Activated B cell treated with CpG ODN at 0.5 μM for 24 hours (primary cell): ENCODE measurements around the gene KCNJ15. TPM values are rescaled to one million over a fixed set of nuclear protein-coding genes. Genes with fewer than 3 reads are reported as not detected.

Source experiments
- ATAC-seq: fragments of 200-7000 bp; cut with Tn5 transposase; one replicate; pipeline ENCODE4 v1.10.0; 2021; ENCODE audit warnings: low read depth, mild to moderate bottlenecking, moderate library complexity
- CTCF ChIA-PET: fragments of 350-600 bp; sonication (Branson Sonifier 250); formaldehyde crosslinking; loops from one replicate; lab custom pipeline; 2021; ENCODE audit warnings: antibody characterized with exemption; lab: Charles Lee
- POLR2A ChIA-PET: fragments of 350-600 bp; sonication (Branson Sonifier 250); formaldehyde crosslinking; loops from one replicate; lab custom pipeline; 2021; ENCODE audit warnings: antibody characterized with exemption; lab: Charles Lee
- DNase-seq: peaks from one replicate; pipeline ENCODE4 v3.0.0; 2022
- H3K27ac Mint-ChIP-seq: one replicate; pipeline ENCODE4 v1.8.0; 2020; ENCODE audit warnings: mixed read lengths
- H3K27me3 Mint-ChIP-seq: one replicate; pipeline ENCODE4 v1.8.0; 2021; ENCODE audit warnings: mixed read lengths
- H3K36me3 Mint-ChIP-seq: one replicate; pipeline ENCODE4 v1.8.0; 2021; ENCODE audit warnings: low read depth, mixed read lengths
- H3K4me1 Mint-ChIP-seq: one replicate; pipeline ENCODE4 v1.8.0; 2021; ENCODE audit warnings: mixed read lengths
- H3K4me3 Mint-ChIP-seq: one replicate; pipeline ENCODE4 v1.8.0; 2020; ENCODE audit warnings: mild to moderate bottlenecking, mixed read lengths
- H3K9me3 Mint-ChIP-seq: one replicate; pipeline ENCODE4 v1.8.0; 2020; ENCODE audit warnings: mixed read lengths
- intact Hi-C: fragments of 100-400 bp; cut with micrococcal nuclease; formaldehyde crosslinking; loops from one replicate; pipeline ENCODE4 v1.15.1; 2024
- total RNA-seq: library from RNA; stranded (reverse); gene quantifications from 2 replicates; pipeline ENCODE4 v1.2.3, GENCODE V29; 2022
- TF ChIP-seq, protein P1 (sequence below): fragments of 200-600 bp; IDR thresholded peaks from one replicate; pipeline ENCODE4 v1.8.0; 2022; ENCODE audit warnings: antibody characterized with exemption, mild to moderate bottlenecking

The KCNJ15 gene
- total RNA-seq, 1 donor from 2014 or later = not detected

DNA sequence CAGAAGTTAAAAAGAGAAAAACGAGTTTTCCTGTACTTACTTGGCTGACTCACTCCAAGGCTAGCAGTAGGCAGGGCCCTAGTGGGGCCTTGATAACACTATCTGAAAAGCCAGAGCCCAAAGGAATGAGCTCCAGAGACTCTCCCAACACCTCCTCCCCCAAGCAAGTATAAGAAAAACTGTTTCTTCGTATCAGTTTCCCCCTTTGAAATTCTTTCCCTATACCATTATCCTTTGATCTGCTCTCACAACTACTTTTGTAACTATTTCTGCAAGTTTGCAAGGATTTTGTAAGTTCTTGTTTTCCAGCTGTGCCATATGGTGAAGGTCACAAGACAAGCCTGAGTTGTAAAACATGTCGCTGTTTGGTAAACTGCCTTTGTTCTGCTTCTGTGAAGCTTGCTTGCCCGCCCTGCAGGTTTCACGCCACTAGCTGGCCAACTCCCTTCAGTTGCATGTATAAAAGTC lies 36.5 kb upstream of the KCNJ15 start:
- TF ChIP-seq, protein P1, sequence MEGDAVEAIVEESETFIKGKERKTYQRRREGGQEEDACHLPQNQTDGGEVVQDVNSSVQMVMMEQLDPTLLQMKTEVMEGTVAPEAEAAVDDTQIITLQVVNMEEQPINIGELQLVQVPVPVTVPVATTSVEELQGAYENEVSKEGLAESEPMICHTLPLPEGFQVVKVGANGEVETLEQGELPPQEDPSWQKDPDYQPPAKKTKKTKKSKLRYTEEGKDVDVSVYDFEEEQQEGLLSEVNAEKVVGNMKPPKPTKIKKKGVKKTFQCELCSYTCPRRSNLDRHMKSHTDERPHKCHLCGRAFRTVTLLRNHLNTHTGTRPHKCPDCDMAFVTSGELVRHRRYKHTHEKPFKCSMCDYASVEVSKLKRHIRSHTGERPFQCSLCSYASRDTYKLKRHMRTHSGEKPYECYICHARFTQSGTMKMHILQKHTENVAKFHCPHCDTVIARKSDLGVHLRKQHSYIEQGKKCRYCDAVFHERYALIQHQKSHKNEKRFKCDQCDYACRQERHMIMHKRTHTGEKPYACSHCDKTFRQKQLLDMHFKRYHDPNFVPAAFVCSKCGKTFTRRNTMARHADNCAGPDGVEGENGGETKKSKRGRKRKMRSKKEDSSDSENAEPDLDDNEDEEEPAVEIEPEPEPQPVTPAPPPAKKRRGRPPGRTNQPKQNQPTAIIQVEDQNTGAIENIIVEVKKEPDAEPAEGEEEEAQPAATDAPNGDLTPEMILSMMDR = no peak
- ATAC-seq = no peak
- Mint-ChIP-seq H3K4me1 (no peaks in the 10 kb centered on the region), H3K9me3 (peaks cover 21% of the 10 kb centered on the region), H3K4me3 (no peak overlapping the region), H3K36me3 (no peaks in the 10 kb centered on the region), H3K27ac (no peak overlapping the region), H3K27me3 (peaks cover 4% of the 10 kb centered on the region)
- POLR2A ChIA-PET = no interaction called here
- no peak for DNase-seq
- intact Hi-C loops = no loop called here
- CTCF ChIA-PET = interaction anchor here (1.1 to 1.6 kb wide), 2 partner anchors 8 to 918 kb away, joined by 3 to 4 read pairs; no protein-coding TSS in a partner anchor

DNA sequence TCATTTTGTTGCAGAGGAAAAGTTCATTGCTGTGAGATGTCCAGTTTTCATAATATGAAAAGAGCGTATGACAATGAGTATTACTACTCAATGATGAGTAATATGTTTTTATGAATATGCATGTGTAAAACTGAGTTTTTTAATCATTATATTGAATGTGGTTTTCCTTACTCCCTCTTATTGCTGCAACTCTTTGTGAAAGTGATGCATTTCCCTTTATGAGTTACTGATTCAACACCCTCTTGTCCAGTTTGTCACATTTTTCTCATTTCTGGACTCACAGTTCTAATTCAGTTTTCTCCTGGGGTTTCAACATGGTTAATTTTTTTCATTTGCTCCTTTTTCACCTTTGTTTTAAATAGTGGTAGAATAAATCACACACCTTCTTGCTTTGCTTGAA lies 35.2 kb upstream of the KCNJ15 start:
- no peaks in the 10 kb centered on the region for H3K4me1 Mint-ChIP-seq
- CTCF ChIA-PET = no interaction called here

DNA sequence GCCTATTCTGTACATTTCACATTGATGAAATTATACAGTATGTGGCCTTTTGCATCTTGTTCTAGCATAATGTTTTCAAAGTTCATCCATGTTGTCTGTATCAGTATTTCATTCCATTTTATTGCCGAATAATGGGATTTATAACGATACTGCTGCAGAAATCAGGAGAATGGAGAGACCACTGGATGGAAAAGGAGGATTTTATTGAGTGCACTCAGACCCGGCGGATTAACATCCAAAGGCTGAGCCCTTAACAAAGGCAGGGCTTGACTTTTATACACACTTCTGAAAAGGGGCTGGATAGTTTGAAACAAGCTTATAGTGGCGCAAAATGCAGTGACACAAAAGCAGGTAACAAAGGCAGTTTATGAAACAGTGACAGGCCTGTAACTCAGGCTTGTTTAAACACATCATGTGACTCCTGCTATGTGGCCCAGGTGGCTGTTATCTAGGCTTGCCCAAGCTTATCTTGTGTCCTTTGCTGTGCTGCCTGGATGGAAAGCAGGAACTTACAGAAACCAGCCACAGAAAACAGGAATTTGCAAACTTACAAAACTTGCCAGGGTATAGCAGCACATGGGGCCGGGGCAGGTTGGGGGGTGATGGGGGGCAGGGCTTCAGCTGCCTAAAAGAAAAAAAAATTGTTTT lies 32.8 kb upstream of the KCNJ15 start:
- H3K27me3 Mint-ChIP-seq = peaks cover 4% of the 10 kb centered on the region
- H3K4me1 Mint-ChIP-seq = no peaks in the 10 kb centered on the region
- DNase-seq = no peak
- intact Hi-C loops = no loop called here
- ChIA-PET POLR2A (no interaction called here), CTCF (no interaction called here)
- no peak for ATAC-seq
- H3K4me3 Mint-ChIP-seq = no peak overlapping the region
- peaks cover 43% of the 10 kb centered on the region for H3K9me3 Mint-ChIP-seq
- no peaks in the 10 kb centered on the region for H3K36me3 Mint-ChIP-seq
- TF ChIP-seq, protein P1 = no peak
- H3K27ac Mint-ChIP-seq = no peak overlapping the region

More for the DNA sequence above, 35.2 kb upstream of the KCNJ15 start:
- H3K27me3 Mint-ChIP-seq = peaks cover 4% of the 10 kb centered on the region
- TF ChIP-seq, protein P1 = no peak
- no peak overlapping the region for H3K4me3 Mint-ChIP-seq
- no peaks in the 10 kb centered on the region for H3K36me3 Mint-ChIP-seq
- no peak for DNase-seq
- peaks cover 28% of the 10 kb centered on the region for H3K9me3 Mint-ChIP-seq
- POLR2A ChIA-PET = no interaction called here
- intact Hi-C loops = no loop called here
- no peak for ATAC-seq
- H3K27ac Mint-ChIP-seq = no peak overlapping the region

DNA sequence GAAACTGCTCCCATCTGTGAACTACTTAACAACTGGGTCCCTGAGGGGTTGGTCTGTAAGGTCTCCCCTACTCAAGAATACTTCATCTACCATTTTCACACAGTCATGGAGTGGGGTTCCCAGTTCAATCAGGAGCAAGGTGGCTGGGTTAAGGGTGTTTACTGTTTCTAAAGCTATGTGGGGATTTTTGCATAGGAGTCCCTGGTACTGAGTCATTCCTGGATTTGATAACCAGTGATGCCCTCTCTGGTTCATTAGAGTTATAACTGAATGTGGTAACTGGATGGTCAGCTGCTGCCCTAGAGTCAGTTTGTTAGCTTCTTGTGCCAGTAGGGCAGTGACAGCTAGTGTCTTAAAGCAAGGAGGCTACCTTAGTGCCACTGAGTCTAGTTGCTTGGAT lies 29.4 kb upstream of the KCNJ15 start:
- H3K9me3 Mint-ChIP-seq = peaks cover 50% of the 10 kb centered on the region
- CTCF ChIA-PET = interaction anchor here (1.3 kb wide), 1 partner anchor 9 kb away, joined by 4 read pairs; no protein-coding TSS in a partner anchor
- no peak for DNase-seq
- TF ChIP-seq, protein P1 = no peak
- intact Hi-C loops = no loop called here
- ATAC-seq = no peak
- no peak overlapping the region for H3K4me3 Mint-ChIP-seq
- H3K36me3 Mint-ChIP-seq = no peaks in the 10 kb centered on the region
- H3K27ac Mint-ChIP-seq = no peak overlapping the region
- POLR2A ChIA-PET = no interaction called here
- no peaks in the 10 kb centered on the region for H3K27me3 Mint-ChIP-seq
- H3K4me1 Mint-ChIP-seq = no peaks in the 10 kb centered on the region

DNA sequence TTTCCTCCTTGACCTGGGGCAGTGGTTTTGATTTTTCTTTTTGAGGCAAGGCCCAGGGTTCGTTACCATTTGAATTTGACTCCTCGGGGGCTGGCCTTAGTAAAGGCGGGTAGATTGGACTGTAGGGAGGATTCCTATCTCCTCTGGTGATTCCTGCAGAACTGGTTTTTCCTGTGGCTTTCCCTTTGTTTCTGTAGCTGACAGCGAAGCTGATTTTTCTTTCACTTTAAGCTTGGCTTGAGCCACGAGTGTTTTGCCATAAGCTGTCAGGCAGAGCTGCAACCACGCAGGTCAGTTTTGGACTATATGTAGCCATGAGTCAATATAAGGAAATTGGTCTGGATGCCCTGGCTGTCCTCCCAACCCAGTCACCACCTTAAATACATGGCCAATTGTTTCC lies 28.7 kb upstream of the KCNJ15 start:
- DNase-seq (no peak), ATAC-seq (no peak)
- TF ChIP-seq, protein P1 = no peak
- no peaks in the 10 kb centered on the region for H3K36me3 Mint-ChIP-seq
- H3K9me3 Mint-ChIP-seq = peaks cover 47% of the 10 kb centered on the region
- no peaks in the 10 kb centered on the region for H3K27me3 Mint-ChIP-seq
- ChIA-PET POLR2A (no interaction called here), CTCF (interaction anchor here (1.5 kb wide), 1 partner anchor 9 kb away, joined by 3 read pairs; no protein-coding TSS in a partner anchor)
- H3K4me3 Mint-ChIP-seq = no peak overlapping the region
- no peaks in the 10 kb centered on the region for H3K4me1 Mint-ChIP-seq
- H3K27ac Mint-ChIP-seq = no peak overlapping the region
- intact Hi-C loops = no loop called here
